ENCODE data around the gene PRDM16.

GRCh38 chr1:3249231-3249630 lies 180.2 kb downstream of the PRDM16 start:
- TF ChIP-seq, protein P1, sequence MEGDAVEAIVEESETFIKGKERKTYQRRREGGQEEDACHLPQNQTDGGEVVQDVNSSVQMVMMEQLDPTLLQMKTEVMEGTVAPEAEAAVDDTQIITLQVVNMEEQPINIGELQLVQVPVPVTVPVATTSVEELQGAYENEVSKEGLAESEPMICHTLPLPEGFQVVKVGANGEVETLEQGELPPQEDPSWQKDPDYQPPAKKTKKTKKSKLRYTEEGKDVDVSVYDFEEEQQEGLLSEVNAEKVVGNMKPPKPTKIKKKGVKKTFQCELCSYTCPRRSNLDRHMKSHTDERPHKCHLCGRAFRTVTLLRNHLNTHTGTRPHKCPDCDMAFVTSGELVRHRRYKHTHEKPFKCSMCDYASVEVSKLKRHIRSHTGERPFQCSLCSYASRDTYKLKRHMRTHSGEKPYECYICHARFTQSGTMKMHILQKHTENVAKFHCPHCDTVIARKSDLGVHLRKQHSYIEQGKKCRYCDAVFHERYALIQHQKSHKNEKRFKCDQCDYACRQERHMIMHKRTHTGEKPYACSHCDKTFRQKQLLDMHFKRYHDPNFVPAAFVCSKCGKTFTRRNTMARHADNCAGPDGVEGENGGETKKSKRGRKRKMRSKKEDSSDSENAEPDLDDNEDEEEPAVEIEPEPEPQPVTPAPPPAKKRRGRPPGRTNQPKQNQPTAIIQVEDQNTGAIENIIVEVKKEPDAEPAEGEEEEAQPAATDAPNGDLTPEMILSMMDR (IDR thresholded peaks at IDR 0.05): no peak
- TF ChIP-seq POLR2AphosphoS5 (IDR thresholded peaks at IDR 0.05; ENCODE audit: low read depth, low read length): no peak
